HepG2 (cell line): ENCODE results near the gene LMAN1L. TPM values are rescaled to one million over a fixed set of nuclear protein-coding genes. Genes with fewer than 3 reads are reported as not detected.

Source experiments
- CEBPB ChIP-seq: IDR thresholded peaks from 2 replicates; pipeline ENCODE4 v1.6.1; 2011; ENCODE audit warnings: low read depth, low read length, improper control_type of control experiment, borderline replicate concordance
- FOXO1 ChIP-seq: sonication (generic); formaldehyde crosslinking; IDR thresholded peaks from 2 replicates; pipeline ENCODE4 v1.4.0; 2020; ENCODE audit warnings: missing genetic modification reagents
- MXD3 ChIP-seq: IDR thresholded peaks from 2 replicates; pipeline ENCODE4 v1.6.1; 2016; ENCODE audit warnings: mild to moderate bottlenecking, missing biosample characterization, missing genetic modification reagents
- NFRKB ChIP-seq: fragments of 450-650 bp; IDR thresholded peaks from 2 replicates; pipeline ENCODE4 v1.6.1; 2017
- RBM22 ChIP-seq: fragments of 200-400 bp; formaldehyde crosslinking; optimal IDR thresholded peaks from 2 replicates; pipeline ENCODE3; 2017; ENCODE audit warnings: mild to moderate bottlenecking, low read length, moderate library complexity
- TEF ChIP-seq: sonication (generic); formaldehyde crosslinking; IDR thresholded peaks from 2 replicates; pipeline ENCODE4 v1.5.0; 2020; ENCODE audit warnings: missing genetic modification reagents
- TOPORS ChIP-seq: sonication (generic); formaldehyde crosslinking; IDR thresholded peaks from 2 replicates; pipeline ENCODE4 v1.8.0; 2023; ENCODE audit warnings: mild to moderate bottlenecking, missing genetic modification reagents
- ZNF318 ChIP-seq: sonication (generic); formaldehyde crosslinking; IDR thresholded peaks from 2 replicates; pipeline ENCODE4 v1.4.0; 2020; ENCODE audit warnings: mild to moderate bottlenecking, missing genetic modification reagents
- polyA plus RNA-seq, 8 experiments: library from polyadenylated mRNA; depleted of rRNA in 3 of 8; stranded (reverse) in 7 of 8; unstranded in 1 of 8; fragments of >200 nt; fragmentation: Illumina TruSeq in 4 of 8; extraction: Trizol in 4 of 8; gene quantifications; 2 replicates each; pipeline versions ENCODE4 v1.2.1 to v1.2.3, GENCODE V29; 2011 to 2016; ENCODE audit warnings: low read depth in 4 of 8, missing spikeins in 1 of 8, mixed read lengths in 1 of 8; ENCODE audit not compliant: insufficient read depth in 1 of 8
- total RNA-seq, 5 experiments: library from RNA; depleted of rRNA; stranded (reverse); fragments of >200 nt; fragmentation: Illumina TruSeq; extraction: Trizol; gene quantifications; 2 replicates each; pipeline ENCODE4 v1.2.3, GENCODE V29; 2016; ENCODE audit warnings: low read depth in 1 of 5

Gene LMAN1L
- total and polyA plus RNA-seq, 2 of the 13 experiments (the other 11 are each of a cell fraction or from before 2014, with no cell fraction given) = not detected

- TF ChIP-seq CEBPB (peak; percentile 80), TOPORS (CRISPR knock-in tag) (no peak), MXD3 (CRISPR knock-in tag) (no peak), ZNF318 (no peak), TEF (CRISPR knock-in tag) (no peak), NFRKB (no peak), RBM22 (no peak), FOXO1 (CRISPR knock-in tag) (peak; percentile 10; the same call in 1 of the 2 replicates)
- TF ChIP-seq, all 625 proteins: peak for 17
These were observed 38.8 kb upstream of the LMAN1L start (continued) for GRCh38 chr15:74773731-74774252.
